Fibroblast of peridontal ligament (primary cell): Measurements from ENCODE around the gene BCAS1.

ENCODE experiments used
- DNase-seq: peaks from one replicate; pipeline ENCODE4 v3.0.0-alpha.2; 2010; ENCODE audit errors: extremely low read depth

BCAS1 gene

GRCh38 chr20:54048891-54049545 is 21.4 kb downstream of the BCAS1 start:
- DNase-seq, result peak; percentile 30

DNA sequence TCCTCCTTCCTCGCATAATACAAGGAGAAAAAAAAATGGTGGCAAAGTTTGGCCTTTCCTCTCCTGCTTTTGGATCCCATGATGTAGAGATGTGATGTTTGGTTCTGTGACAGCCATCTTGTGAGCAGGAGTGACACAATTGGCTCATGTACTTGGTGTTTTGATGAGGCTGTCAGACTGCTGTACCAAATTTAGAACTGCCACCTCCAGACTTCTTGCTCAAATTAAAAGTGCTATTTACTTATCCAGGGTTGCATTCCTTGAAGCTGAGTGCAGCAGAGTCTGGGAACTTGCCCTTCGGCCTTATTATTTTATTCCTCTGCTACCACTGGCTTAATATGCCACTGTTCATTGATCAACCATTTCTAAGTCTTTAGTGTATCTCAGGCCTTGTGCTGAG is 21.9 kb downstream of the BCAS1 start:
- DNase-seq, result peak; percentile 6

DNA sequence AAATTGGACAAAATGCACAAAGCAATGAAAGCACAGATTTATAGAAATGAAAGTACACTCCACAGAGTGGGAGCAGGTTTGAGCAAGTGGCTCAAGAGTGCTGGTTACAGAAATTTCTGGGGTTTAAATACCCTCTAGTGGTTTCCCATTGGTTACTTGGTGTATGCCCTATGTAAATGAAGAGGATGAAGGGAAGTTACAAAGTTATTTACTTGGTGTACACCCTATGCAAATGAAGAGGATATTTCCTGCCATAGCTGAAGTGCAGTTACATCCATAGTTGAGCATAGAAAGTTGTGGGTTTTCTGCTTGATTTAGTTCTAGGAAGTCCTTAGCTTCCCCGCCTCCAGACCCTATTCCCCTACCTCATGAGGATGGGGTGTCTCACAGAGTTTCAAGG is 22.7 kb downstream of the BCAS1 start:
- DNase-seq, result no peak

DNA sequence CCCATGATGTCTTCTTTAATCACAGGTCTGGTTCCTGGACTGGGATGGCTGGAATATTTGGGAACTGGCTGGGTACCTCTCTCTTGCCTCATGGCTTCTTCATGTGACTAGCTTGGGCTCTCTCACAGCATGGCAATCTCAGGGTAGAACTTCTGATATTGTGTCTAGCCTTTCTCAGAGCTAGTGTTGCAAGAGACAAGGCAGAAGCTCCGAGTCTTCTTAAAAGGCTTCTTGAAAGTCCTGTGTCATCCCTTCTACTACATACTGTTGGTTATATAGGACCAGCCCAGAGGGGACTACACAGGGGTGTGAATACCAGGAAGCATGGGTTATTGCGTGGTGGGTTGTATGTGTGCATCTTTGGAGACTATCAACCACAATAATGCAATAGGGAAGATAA is 23.3 kb downstream of the BCAS1 start:
- no peak for DNase-seq

- peak; percentile 91 for DNase-seq
Measured at GRCh38 chr20:54044156-54044555, 26.2 kb downstream of the BCAS1 start.

- DNase-seq, result peak; percentile 85
Measured at GRCh38 chr20:54043076-54043967, 27.1 kb downstream of the BCAS1 start.

GRCh38 chr20:54042021-54042420 is 28.4 kb downstream of the BCAS1 start:
- no peak for DNase-seq

GRCh38 chr20:54041336-54041735 is 29.1 kb downstream of the BCAS1 start:
- DNase-seq, result no peak

DNA sequence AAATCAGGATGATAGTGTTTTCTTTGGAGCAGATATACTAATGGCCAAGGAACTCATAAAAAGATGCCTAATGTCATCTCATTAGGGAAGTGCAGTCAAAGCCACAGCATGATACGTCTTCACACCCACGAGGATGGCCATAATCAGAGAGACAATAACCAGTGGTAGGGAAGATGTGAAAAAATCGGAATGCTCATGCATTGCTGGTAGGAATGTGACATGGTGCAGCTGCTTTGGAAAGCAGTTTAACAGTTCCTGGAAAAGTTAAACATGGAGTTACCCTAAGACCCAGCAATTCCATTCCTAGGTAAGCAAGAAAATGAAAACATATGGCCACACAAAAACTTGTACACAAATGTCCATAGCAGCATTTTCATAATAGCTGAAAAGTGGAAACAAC is 29.9 kb downstream of the BCAS1 start:
- DNase-seq, result no peak

- DNase-seq, result no peak
Measured at GRCh38 chr20:54038961-54039360, 31.4 kb downstream of the BCAS1 start.

- DNase-seq, result no peak
Measured at GRCh38 chr20:54037525-54037924, 32.9 kb downstream of the BCAS1 start.

- no peak for DNase-seq
Measured at GRCh38 chr20:54029643-54030042, 40.8 kb downstream of the BCAS1 start.

DNA sequence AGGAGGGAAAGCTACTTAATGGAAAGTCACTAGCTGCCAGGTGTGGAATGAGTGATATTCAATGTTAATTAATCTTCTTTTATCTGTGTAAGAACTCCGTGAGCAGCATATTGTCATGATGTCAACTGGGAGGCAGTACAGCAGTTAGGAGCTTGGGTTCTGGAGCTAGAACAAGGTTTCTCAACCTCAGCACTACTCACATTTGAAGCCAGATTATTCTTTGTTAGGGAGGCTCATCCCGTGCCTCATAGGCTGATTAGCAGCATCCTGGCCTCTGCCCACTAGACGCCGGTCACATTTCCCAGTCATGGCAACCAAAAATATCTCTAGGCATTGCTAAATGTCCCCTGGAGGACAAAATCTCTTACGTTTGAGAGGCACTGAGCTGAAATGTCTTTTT is 41.2 kb downstream of the BCAS1 start:
- no peak for DNase-seq

DNA sequence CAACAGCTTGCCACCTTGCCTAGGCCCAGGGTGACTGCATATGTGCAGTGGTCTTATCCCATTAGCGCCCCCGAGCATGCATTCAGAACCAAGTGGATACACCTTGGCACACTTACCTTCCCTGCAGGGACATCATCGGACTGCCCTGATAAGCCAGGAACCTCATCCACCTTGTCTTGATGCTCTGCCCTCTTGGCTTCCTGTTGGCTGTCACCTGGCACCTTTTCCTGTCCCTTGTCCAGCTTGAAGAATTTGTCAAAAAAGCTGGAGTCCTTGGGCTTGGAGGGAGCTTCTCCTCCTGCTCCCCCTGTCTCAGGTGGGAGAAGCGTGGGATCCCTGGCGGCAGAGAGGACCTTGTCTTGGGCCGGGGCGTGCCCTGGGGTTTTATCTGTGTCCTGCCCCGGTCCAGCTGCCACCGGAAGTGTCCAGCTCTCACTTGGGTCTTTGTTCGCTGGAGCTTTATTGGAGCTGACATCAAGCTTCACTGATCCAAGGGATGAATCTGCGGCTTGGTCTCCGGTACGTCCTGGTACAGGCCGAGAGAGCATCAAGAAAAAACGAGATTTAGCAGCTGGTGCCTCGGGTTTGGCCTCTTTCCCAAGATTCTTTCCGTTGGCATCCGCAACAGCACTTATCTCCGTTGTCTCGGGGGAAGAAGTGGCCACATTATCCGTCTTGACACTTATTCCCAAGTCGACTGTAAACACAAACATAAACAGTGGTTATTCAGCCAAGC is 42.0 kb downstream of the BCAS1 start:
- no peak for DNase-seq

DNA sequence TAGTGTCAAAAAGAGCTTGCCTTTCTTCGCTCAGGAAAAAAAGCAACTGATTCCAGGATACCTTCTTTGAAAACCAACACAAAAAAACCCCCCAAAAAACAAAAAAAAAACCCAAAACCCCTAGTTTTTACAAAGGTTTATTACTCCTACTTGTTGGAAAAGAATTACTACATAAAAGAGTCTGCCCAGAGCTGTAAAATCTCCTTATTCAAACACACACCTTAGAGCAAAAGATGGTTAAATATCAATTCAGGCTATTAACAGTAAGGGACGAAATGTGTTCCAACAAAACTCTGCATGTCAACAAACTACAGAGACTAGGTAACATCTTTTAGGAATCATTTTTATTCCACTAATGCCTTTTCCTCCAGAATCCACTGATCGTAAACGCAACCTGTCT is 42.7 kb downstream of the BCAS1 start:
- no peak for DNase-seq

GRCh38 chr20:54026295-54027064 is 43.9 kb downstream of the BCAS1 start:
- DNase-seq, result no peak

DNA sequence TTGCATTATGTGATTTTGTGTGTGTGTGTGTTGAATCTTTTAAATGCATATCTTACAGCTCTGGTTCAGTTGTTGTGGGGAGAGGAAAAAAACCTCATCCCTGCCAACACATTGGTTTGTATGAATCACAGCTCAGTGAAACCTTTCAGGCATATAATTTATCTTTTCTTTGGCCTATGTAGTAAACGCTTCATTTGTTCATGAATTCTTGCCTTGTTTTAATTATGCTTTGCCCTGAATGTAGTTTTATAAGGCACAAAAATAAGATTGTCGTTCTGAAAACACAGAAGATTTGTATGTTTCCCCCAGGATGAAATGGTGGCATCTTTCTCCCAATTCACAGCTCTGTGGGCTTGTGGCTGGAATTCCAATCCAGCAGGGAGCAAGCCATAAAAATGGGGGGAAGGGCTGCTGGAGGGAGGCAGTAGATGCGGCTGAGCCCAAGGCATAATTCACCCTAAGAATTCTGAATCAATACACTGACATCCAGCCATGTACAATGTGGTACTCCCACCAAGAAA is 45.1 kb downstream of the BCAS1 start:
- DNase-seq, result peak; percentile 81

- DNase-seq, result no peak
Measured at GRCh38 chr20:54023406-54023805, 47.0 kb downstream of the BCAS1 start.

- no peak for DNase-seq
Measured at GRCh38 chr20:54021446-54022235, 48.8 kb downstream of the BCAS1 start.

DNA sequence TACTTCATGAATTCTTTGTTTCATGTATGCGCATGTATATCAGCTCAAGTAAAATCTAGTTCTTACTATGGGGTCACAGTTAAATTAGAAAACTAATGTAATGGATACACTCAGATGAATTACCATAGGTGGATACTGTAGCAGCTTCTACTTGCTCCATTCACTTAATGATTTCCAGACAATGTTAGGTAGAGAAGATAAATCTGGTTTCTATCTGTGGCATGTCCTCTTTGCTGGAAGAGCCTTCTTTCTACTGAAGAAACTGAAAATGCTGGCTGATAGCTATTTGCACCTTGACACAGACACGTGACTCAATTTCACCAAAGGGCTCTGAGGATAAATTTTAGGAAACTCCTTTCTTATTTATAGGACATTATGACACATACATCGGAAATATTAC is 49.5 kb downstream of the BCAS1 start:
- no peak for DNase-seq

DNA sequence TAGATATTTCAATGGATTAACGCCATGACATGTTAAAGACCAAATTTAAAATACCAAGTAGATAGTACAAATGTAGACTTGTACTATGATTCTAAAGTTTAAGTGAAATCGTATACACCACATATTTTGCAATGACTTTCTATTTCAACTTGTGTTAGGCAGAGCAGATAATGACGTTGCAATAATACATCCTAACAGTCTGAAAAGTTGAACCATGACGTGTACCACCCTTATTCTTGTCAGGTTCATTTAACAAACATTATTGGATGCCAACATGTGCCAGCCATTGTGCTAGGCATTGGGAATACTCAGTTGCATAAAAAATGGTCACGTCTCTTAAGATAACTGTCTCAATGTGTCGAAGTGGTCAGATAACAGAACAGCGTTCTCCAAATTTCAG is 50.0 kb downstream of the BCAS1 start:
- DNase-seq, result no peak
